Measurements from ENCODE around the gene CHCHD2. TPM values are rescaled to one million over a fixed set of nuclear protein-coding genes. Genes with fewer than 3 reads are reported as not detected.
A peak's percentile ranks its signal among the peaks of the same experiment; 100 is the strongest.

The CHCHD2 gene
- total and polyA plus RNA-seq, 9 of the 15 experiments (the other 6 are each of a cell fraction or from before 2014, with no cell fraction given): 145 to 1,044 (median 648) TPM

DNA sequence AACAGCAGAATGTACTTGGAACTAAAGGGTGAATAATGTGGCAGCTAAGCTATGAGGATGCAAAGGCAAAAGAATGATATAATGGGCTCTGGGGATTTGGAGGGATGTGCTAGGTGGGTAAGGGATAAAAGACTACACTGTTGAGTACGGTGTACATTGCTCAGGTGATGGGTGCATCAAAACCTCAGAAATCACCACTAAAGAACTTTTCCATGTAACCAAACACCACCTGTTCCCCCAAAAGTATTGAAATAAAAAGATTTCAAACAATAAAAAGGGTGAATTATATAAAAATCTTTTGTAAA, 1.6 kb upstream of the CHCHD2 start:
- peaks cover 16% of the 10 kb centered on the region; the same call in 1 of the 2 replicates for H4K20me1 ChIP-seq (replicated peaks; ENCODE audit: control insufficient read depth, insufficient read depth, low read length)
- peak overlapping the region; percentile 92 for H2AFZ ChIP-seq (ENCODE audit: low read depth, low read length)
- in situ Hi-C loops (cut with MboI) (no loop called here), intact Hi-C loops (cut with micrococcal nuclease) (no loop called here)
- H3K27ac ChIP-seq (ENCODE audit: extremely low read depth, low read depth, low read length): peak overlapping the region; percentile 99
- H3K4me1 ChIP-seq (replicated peaks in 1 of 2; ENCODE audit: control insufficient read depth in 2 of 2, insufficient read depth in 2 of 2, low read length in 2 of 2): peaks cover 8 to 9% of the 10 kb centered on the region in 2 experiments; a peak in 4 of 5 replicates
- H3K79me2 ChIP-seq (ENCODE audit: control insufficient read depth, insufficient read depth, low read length): peaks cover 35% of the 10 kb centered on the region
- ATAC-seq (no peak), FAIRE-seq (no peak), DNase-seq (ENCODE audit: extremely low read depth in 1 of 4, low spot score in 3 of 4) (no peak)
- H3K4me2 ChIP-seq (ENCODE audit: insufficient read depth, low read length): peak overlapping the region; percentile 79
- POLR2A ChIA-PET: interaction anchor here (1.3 to 1.7 kb wide), 3 partner anchors 9 to 23 kb away, joined by 4 to 9 read pairs (median 6); partner anchors contain the start of gene PHKG1
- H3K9me3 ChIP-seq (replicated peaks; ENCODE audit: control insufficient read depth, insufficient read depth, low read depth, low read length): peaks cover 12% of the 10 kb centered on the region
- CTCF ChIA-PET (ENCODE audit: low intra/inter-chr PET ratio): no interaction called here
- H3K9ac ChIP-seq (ENCODE audit: insufficient read depth in 1 of 2, low read depth in 2 of 2, low read length in 2 of 2): peak overlapping the region in 1 of 2 experiments; percentile 99; a peak in 2 of 4 replicates
- H3K4me3 ChIP-seq: no peak overlapping the region
- peaks cover 28% of the 10 kb centered on the region for H3K36me3 ChIP-seq (ENCODE audit: control insufficient read depth, insufficient read depth, low read length)
- no peaks in the 10 kb centered on the region for H3K27me3 ChIP-seq (ENCODE audit: control insufficient read depth in 2 of 2, insufficient read depth in 2 of 2, low read length in 2 of 2)
- BruUV-seq (replicated peaks): no TSS peak
- H3K9me1 ChIP-seq (ENCODE audit: control insufficient read depth, insufficient read depth, low read length): no peaks in the 10 kb centered on the region
- WGBS (ENCODE audit: insufficient coverage, low coverage, missing lambda C conversion rate): 92% methylated on average over 1 of the region's 1 CpG
- TF ChIP-seq EHMT2 (IDR thresholded peaks at IDR 0.05) (0 out of 2 replicates have a peak, but pooled peaks have one; percentile 19), HDGF (IDR thresholded peaks at IDR 0.05) (no peak), ZFP1 (CRISPR knock-in tag; IDR thresholded peaks at IDR 0.05) (peak; percentile 78), RHOXF2B (CRISPR knock-in tag; conservative IDR thresholded peaks at IDR 0.05) (no peak), SFPQ (IDR thresholded peaks at IDR 0.05; ENCODE audit: low read depth, low read length) (no peak), GTF3C2 (IDR thresholded peaks at IDR 0.05; ENCODE audit: borderline replicate concordance, extremely low read depth, insufficient read length) (no peak), ZFPM2 (CRISPR knock-in tag; IDR thresholded peaks at IDR 0.05) (no peak), ETS2 (tag; IDR thresholded peaks at IDR 0.05; ENCODE audit: borderline replicate concordance, poor library complexity, severe bottlenecking) (no peak), CBFA2T3 (IDR thresholded peaks at IDR 0.05) (no peak), RBM25 (IDR thresholded peaks at IDR 0.05; ENCODE audit: low read depth, low read length, severe bottlenecking) (no peak), WHSC1 (IDR thresholded peaks at IDR 0.05; ENCODE audit: low read length) (no peak), CBX3 (IDR thresholded peaks at IDR 0.05; ENCODE audit: borderline replicate concordance in 1 of 2, low read length in 2 of 2) (peak in 1 of 2 experiments; percentile 46; a peak in 1 of 3 replicates), HDAC1 (IDR thresholded peaks at IDR 0.05) (no peak), MAFK (IDR thresholded peaks at IDR 0.05; ENCODE audit: low read length) (no peak), NEUROD1 (IDR thresholded peaks at IDR 0.05; ENCODE audit: borderline replicate concordance, low read depth, low read length, partially characterized antibody) (no peak)
- TF ChIP-seq, protein P1, sequence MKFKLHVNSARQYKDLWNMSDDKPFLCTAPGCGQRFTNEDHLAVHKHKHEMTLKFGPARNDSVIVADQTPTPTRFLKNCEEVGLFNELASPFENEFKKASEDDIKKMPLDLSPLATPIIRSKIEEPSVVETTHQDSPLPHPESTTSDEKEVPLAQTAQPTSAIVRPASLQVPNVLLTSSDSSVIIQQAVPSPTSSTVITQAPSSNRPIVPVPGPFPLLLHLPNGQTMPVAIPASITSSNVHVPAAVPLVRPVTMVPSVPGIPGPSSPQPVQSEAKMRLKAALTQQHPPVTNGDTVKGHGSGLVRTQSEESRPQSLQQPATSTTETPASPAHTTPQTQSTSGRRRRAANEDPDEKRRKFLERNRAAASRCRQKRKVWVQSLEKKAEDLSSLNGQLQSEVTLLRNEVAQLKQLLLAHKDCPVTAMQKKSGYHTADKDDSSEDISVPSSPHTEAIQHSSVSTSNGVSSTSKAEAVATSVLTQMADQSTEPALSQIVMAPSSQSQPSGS (CRISPR knock-in tag; IDR thresholded peaks at IDR 0.05): no peak
- TF ChIP-seq, protein P2, sequence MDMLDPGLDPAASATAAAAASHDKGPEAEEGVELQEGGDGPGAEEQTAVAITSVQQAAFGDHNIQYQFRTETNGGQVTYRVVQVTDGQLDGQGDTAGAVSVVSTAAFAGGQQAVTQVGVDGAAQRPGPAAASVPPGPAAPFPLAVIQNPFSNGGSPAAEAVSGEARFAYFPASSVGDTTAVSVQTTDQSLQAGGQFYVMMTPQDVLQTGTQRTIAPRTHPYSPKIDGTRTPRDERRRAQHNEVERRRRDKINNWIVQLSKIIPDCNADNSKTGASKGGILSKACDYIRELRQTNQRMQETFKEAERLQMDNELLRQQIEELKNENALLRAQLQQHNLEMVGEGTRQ (CRISPR knock-in tag; IDR thresholded peaks at IDR 0.05): no peak

Measured in K562 (cell line).